ENCODE measurements around the gene RBBP5.

The RBBP5 gene

GRCh38 chr1:205072881-205073280, 48.9 kb downstream of the RBBP5 start:
- no peak for DNase-seq

GRCh38 chr1:205072286-205072685, 49.5 kb downstream of the RBBP5 start:
- DNase-seq: no peak

- no peak for DNase-seq
These were observed 50.0 kb downstream of the RBBP5 start for GRCh38 chr1:205071801-205072200.

- DNase-seq: no peak
These were observed 50.8 kb downstream of the RBBP5 start for GRCh38 chr1:205071028-205071409.

GRCh38 chr1:205069371-205070125, 52.2 kb downstream of the RBBP5 start:
- DNase-seq: no peak

- DNase-seq: no peak
These were observed 53.2 kb downstream of the RBBP5 start for GRCh38 chr1:205068457-205069040.

GRCh38 chr1:205068001-205068400, 53.8 kb downstream of the RBBP5 start:
- no peak for DNase-seq

GRCh38 chr1:205067031-205067430, 54.7 kb downstream of the RBBP5 start:
- DNase-seq: no peak

GRCh38 chr1:205066141-205066818, 55.5 kb downstream of the RBBP5 start:
- no peak for DNase-seq

GRCh38 chr1:205065666-205066065, 56.1 kb downstream of the RBBP5 start:
- DNase-seq: no peak

GRCh38 chr1:205064741-205065316, 56.9 kb downstream of the RBBP5 start:
- no peak for DNase-seq

GRCh38 chr1:205064301-205064700, 57.5 kb downstream of the RBBP5 start:
- DNase-seq: no peak

- DNase-seq: no peak
These were observed 58.9 kb downstream of the RBBP5 start for GRCh38 chr1:205062895-205063294.

- DNase-seq: no peak
These were observed 59.5 kb downstream of the RBBP5 start for GRCh38 chr1:205062319-205062718.

GRCh38 chr1:205061665-205062069, 60.1 kb downstream of the RBBP5 start:
- DNase-seq: peak; percentile 47 to 64

GRCh38 chr1:205061227-205061626, 60.6 kb downstream of the RBBP5 start:
- no peak for DNase-seq

GRCh38 chr1:205060746-205061145, 61.0 kb downstream of the RBBP5 start:
- DNase-seq: no peak

GRCh38 chr1:205059660-205060059, 62.1 kb downstream of the RBBP5 start:
- no peak for DNase-seq

- DNase-seq: no peak
These were observed 62.9 kb downstream of the RBBP5 start for GRCh38 chr1:205058853-205059252.

GRCh38 chr1:205057808-205058575, 63.8 kb downstream of the RBBP5 start:
- no peak for DNase-seq

- DNase-seq: no peak
These were observed 64.7 kb downstream of the RBBP5 start for GRCh38 chr1:205056956-205057568.

GRCh38 chr1:205056188-205056611, 65.6 kb downstream of the RBBP5 start:
- DNase-seq: no peak

- DNase-seq: no peak
These were observed 67.8 kb downstream of the RBBP5 start for GRCh38 chr1:205054013-205054412.
